IPS-18c (cell line): ENCODE measurements around the gene VIL1.

Source experiments
- H3K4me3 ChIP-seq: 2 replicates; pipeline ENCODE4 v1.7.0; 2013; ENCODE audit warnings: low read depth, mild to moderate bottlenecking, low read length, moderate library complexity; ENCODE audit not compliant: insufficient read depth
- H3K9me3 ChIP-seq: one replicate; pipeline ENCODE4 v1.6.1; 2013; ENCODE audit warnings: mild to moderate bottlenecking, low read length, moderate library complexity; ENCODE audit not compliant: control insufficient read depth, insufficient read depth

VIL1 gene

GRCh38 chr2:218392891-218393462, 25.9 kb upstream of the VIL1 start:
- peaks cover 2% of the 10 kb centered on the region for H3K9me3 ChIP-seq
- no peak overlapping the region for H3K4me3 ChIP-seq

GRCh38 chr2:218393750-218394290, 25.1 kb upstream of the VIL1 start:
- Histone ChIP-seq H3K4me3 (no peak overlapping the region), H3K9me3 (peaks cover 2% of the 10 kb centered on the region)

DNA sequence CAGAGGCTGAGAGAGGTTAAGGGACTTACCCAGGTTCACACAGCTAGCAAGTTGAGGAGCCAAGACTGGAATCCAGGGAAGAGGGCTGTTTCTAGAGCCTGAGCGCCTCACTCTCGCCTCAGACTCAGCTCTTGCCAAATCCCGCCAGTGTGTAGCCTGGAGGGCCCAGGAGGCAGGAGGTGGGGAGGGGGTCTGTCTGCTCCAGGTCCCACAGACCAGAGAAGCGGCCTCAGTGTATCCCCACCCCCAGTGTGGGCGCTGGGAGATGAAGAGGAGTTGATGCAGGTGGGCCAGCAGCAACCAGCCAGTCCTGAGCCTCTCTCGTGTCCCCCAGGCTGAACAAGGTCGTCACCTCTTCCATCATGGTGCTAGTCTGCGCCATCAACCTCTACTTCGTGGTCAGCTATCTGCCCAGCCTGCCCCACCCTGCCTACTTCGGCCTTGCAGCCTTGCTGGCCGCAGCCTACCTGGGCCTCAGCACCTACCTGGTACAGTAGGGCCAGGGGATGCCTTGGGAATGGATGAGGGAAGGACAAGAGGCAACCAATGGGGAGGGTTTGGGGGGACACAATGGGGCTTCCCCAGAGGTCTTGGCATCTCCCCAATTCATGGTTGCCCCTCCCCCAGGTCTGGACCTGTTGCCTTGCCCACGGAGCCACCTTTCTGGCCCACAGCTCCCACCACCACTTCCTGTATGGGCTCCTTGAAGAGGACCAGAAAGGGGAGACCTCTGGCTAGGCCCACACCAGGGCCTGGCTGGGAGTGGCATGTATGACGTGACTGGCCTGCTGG, 24.4 kb upstream of the VIL1 start:
- no peak overlapping the region for H3K4me3 ChIP-seq
- H3K9me3 ChIP-seq = peaks cover 2% of the 10 kb centered on the region

- Histone ChIP-seq H3K9me3 (peaks cover 2% of the 10 kb centered on the region), H3K4me3 (no peak overlapping the region)
These were observed 23.9 kb upstream of the VIL1 start for GRCh38 chr2:218395090-218395444.

- Histone ChIP-seq H3K9me3 (peaks cover 2% of the 10 kb centered on the region), H3K4me3 (peak overlapping the region; percentile 96)
These were observed 23.5 kb upstream of the VIL1 start for GRCh38 chr2:218395456-218395825.

DNA sequence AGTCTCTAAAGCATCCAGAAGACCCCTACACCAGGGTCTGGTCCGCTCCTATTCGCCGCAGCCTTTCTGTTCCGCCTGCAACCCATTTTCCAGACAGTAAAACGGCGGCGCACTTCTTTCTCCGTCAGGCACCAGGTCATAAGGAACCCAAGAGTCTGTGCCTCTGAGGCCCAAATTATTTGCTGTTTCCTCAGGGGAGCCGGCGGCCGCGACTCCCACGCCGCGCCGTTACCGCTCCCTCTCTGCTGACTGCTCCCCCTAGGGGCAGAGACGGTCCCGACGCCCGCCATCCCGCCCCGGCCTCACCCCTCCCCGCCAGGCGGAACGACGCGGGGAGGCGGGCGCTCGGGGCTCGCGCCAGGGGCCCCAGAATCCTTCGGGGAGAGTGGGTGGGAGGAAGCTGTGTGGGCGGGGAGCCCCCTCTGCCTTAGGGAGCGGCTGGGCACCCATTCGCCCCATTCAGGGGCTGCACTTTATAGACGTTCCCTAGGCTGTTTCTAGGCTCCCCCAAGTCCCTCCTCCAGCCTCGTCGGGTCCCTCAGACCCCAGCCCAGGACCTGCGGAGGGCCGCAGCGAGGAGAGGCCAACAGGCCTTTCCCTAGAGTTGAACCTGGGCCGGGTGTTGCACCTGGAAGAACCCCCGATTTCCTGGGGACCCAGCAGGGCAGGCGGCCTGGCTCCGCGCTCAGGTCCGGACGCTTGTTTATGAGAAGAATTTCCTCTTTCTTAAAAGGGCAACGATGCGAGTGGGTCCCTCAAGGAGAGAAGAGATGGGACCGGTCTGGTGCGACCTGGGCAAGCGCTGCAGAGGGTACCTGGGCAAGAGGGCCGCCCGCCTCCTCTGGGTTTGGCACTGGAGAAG, 22.9 kb upstream of the VIL1 start:
- peaks cover 2% of the 10 kb centered on the region for H3K9me3 ChIP-seq
- peak overlapping the region; percentile 96 for H3K4me3 ChIP-seq

- Histone ChIP-seq H3K4me3 (peak overlapping the region; percentile 96), H3K9me3 (peaks cover 2% of the 10 kb centered on the region)
These were observed 22.0 kb upstream of the VIL1 start for GRCh38 chr2:218396688-218397462.

- Histone ChIP-seq H3K9me3 (peaks cover 2% of the 10 kb centered on the region), H3K4me3 (peak overlapping the region; percentile 96)
These were observed 21.5 kb upstream of the VIL1 start for GRCh38 chr2:218397463-218397819.

DNA sequence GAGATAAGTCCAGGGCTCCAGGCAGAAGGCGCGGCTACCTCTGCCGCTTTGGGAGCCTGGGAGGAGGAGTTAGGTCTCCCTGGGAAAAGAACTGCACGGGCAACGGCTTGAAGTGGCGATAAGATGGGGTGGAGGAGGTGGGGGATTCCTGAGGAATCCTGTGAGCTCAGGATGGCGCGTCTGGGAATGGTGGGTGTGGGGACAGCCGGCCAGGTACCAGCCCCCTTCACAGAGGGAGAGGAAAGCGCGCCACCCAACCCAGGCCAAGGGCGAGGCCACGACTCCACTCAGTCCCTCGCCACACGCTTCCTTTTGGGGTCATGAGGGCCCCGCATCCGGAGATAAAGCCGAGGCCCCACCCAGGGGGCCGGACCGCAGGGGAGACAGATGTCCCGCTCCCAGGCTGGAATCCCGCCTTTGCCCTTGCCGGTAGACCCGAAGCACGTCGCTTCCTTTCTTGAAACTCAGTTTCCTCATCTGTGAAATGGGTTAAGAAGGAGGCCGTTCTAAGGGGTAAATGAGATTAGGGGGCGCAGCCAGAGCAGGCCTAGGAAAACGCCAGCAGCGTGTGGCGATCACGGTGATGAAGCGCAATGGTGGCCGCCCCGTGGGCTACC, 21.0 kb upstream of the VIL1 start:
- Histone ChIP-seq H3K9me3 (peaks cover 2% of the 10 kb centered on the region), H3K4me3 (peak overlapping the region; percentile 96)

- Histone ChIP-seq H3K9me3 (peaks cover 2% of the 10 kb centered on the region), H3K4me3 (peak overlapping the region; percentile 96)
These were observed 20.2 kb upstream of the VIL1 start for GRCh38 chr2:218398437-218399390.

DNA sequence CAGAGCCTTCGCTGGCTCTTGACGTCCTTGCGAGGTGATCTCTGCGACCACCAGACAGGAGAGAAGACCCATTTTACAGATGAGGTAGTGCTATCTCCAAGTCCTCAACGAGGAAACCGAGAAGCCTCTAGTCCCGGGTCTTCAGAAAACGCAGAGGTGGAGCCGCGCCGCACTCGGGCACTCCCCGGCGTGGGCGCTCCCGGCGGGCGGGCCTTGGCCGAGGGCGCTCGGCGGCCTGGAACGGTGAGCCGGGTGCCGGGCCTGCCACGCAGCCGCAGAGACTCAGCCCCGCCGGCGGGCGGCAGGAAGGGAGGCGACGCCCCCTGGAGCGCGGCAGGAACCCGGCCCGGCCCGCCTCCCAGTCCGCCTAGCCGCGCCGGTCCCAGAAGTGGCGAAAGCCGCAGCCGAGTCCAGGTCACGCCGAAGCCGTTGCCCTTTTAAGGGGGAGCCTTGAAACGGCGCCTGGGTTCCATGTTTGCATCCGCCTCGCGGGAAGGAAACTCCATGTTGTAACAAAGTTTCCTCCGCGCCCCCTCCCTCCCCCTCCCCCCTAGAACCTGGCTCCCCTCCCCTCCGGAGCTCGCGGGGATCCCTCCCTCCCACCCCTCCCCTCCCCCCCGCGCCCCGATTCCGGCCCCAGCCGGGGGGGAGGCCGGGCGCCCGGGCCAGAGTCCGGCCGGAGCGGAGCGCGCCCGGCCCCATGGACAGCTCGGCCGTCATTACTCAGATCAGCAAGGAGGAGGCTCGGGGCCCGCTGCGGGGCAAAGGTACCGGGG, 19.3 kb upstream of the VIL1 start, which contains the start of gene CTDSP1:
CTDSP1 (plus strand) TSS at position 478 of the 776 bp plus-strand sequence; CDS start at position 701, 223 bp downstream.
- Histone ChIP-seq H3K4me3 (peak within 1 kb of the TSS; percentile 96), H3K9me3 (peaks cover 2% of the 10 kb centered on the region)

DNA sequence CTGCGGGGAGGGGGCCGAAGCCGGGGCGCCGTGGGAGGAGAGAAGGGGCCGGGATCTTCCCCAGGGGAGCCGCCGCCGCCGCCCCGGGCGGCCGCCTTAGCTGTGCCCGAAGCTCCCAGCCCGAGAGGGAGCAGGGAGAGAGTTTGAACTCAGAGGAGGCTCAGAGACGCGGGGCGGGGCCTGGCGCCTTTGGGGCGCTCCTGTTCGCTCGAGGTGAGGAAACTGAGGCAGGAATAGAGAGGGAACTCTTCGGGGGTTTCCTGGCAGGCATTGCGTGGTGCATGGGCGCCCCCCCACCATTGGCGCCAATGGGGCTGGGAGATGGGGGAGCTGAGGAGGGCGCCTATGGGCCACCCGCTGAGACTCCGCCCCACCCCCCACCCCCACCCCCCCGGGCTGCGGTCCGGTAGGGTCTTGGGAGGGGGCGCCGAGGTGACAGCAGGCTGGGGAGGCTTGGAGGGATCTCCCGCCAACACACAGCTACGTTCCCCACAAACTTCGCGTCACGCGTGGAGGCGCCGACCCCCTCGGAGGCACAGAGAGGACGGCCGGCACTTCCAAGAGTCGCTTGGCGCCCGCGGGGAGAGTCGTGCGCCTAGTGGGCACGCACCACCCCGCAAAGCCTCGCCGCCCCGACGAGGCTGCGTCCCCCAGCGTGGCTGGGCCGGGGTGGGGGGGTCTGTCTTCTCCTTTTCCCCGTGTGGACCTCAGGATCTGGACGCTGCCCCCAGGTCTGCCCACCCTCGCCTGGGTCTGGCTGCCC, 18.6 kb upstream of the VIL1 start:
- H3K9me3 ChIP-seq = peaks cover 2% of the 10 kb centered on the region
- H3K4me3 ChIP-seq = peak overlapping the region; percentile 79

DNA sequence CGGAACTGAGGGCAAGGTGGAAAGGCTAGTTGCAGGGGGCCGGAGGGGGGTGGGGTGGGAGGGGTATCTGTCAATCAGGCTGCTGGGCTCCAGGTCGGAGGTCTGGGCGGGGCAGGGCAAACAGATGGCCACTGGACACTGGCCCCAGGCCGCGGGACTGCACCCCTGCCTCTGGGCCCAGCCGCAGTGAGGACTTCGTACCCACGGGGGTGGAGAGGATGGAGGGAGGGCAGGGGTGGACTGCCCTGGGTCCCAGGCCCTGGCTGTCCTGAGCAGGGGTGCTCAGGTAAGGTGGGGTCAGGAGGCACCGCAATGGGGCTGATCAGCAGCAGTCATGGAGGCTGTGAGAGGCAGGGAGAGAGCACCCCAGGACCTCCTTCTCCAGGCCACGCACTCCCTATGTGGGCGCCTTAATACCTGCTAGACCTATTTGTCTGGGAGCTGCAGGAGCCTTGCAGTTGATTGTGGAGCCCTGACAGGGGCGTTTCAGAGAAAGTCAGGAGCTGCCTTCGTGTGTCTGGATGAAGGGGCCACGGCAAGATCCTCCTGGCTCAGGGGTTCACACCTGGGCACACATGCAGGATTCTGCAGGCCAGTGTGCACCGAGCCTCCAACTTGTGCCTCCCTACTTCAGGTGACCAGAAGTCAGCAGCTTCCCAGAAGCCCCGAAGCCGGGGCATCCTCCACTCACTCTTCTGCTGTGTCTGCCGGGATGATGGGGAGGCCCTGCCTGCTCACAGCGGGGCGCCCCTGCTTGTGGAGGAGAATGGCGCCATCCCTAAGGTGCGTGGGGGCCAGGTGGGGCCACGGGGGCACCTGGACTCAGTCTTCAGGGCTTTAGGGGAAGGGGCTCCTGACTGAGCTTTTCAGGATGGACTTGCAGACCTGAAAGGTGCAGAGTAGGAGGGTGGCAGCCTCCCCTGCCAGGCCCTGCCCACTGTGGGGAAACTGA, 17.7 kb upstream of the VIL1 start:
- peaks cover 2% of the 10 kb centered on the region for H3K9me3 ChIP-seq

More for the DNA sequence above, 17.7 kb upstream of the VIL1 start:
- peak overlapping the region; percentile 79 for H3K4me3 ChIP-seq
